Liver (tissue), 9 donors: ENCODE measurements around the gene PKP3. TPM values are rescaled to one million over a fixed set of nuclear protein-coding genes. Genes with fewer than 3 reads are reported as not detected.

ENCODE experiments used
- DNase-seq: peaks from one replicate; pipeline ENCODE4 v3.0.0-alpha.2; 2017; ENCODE audit warnings: low spot score
- H3K27ac ChIP-seq, 2 donors: one replicate each; pipeline ENCODE4 v1.7.0; 2013; ENCODE audit warnings: inconsistent platforms in 2 of 2, low read length in 2 of 2, control low read depth in 1 of 2, low read depth in 1 of 2, mild to moderate bottlenecking in 1 of 2
- H3K27me3 ChIP-seq, 4 donors: one replicate each; pipeline versions ENCODE4 v1.6.1 to v1.7.0; 2013; ENCODE audit warnings: low read length in 3 of 4, inconsistent platforms in 1 of 4, mild to moderate bottlenecking in 1 of 4, moderate library complexity in 1 of 4; ENCODE audit not compliant: control insufficient read depth in 4 of 4, insufficient read depth in 4 of 4
- H3K36me3 ChIP-seq, 4 donors: one replicate each; pipeline versions ENCODE4 v1.6.1 to v1.7.0; 2013; ENCODE audit warnings: low read length in 3 of 4, mild to moderate bottlenecking in 3 of 4, low read depth in 1 of 4, moderate library complexity in 1 of 4; ENCODE audit not compliant: control insufficient read depth in 4 of 4, insufficient read depth in 3 of 4
- H3K4me1 ChIP-seq, 4 donors: one replicate each; pipeline versions ENCODE4 v1.6.1 to v1.7.0; 2013; ENCODE audit warnings: low read length in 3 of 4, mild to moderate bottlenecking in 3 of 4, moderate library complexity in 1 of 4; ENCODE audit not compliant: control insufficient read depth in 4 of 4, insufficient read depth in 4 of 4
- H3K4me3 ChIP-seq, 3 donors: one replicate each; pipeline versions ENCODE4 v1.6.1 to v1.7.0; 2013; ENCODE audit warnings: low read length in 3 of 3, control low read depth in 1 of 3, low read depth in 1 of 3, mild to moderate bottlenecking in 1 of 3
- H3K9ac ChIP-seq, 2 donors: one replicate each; pipeline ENCODE4 v1.7.0; 2013; ENCODE audit warnings: low read length in 2 of 2, mild to moderate bottlenecking in 2 of 2, moderate library complexity in 2 of 2, control low read depth in 1 of 2, low read depth in 1 of 2
- H3K9me3 ChIP-seq, 4 donors: one replicate each; pipeline versions ENCODE4 v1.6.1 to v1.7.0; 2013; ENCODE audit warnings: low read length in 3 of 4; ENCODE audit not compliant: control insufficient read depth in 4 of 4
- EGR1 ChIP-seq, 2 donors: IDR thresholded peaks; 2 replicates each; pipeline ENCODE4 v1.6.1; 2016 to 2018; ENCODE audit warnings: antibody characterized with exemption in 2 of 2, low read depth in 2 of 2
- FOXA1 ChIP-seq: IDR thresholded peaks from 2 replicates; pipeline ENCODE4 v1.6.1; 2016; ENCODE audit warnings: antibody characterized with exemption
- GABPA ChIP-seq, 2 donors: IDR thresholded peaks in 1 of 2; conservative IDR thresholded peaks in 1 of 2; 2 replicates each; pipeline ENCODE4 v1.6.1; 2016; ENCODE audit warnings: antibody characterized with exemption in 2 of 2, mild to moderate bottlenecking in 1 of 2, moderate library complexity in 1 of 2
- HNF4G ChIP-seq: IDR thresholded peaks from 2 replicates; pipeline ENCODE4 v1.6.1; 2016; ENCODE audit warnings: antibody characterized with exemption
- NR2F2 ChIP-seq: IDR thresholded peaks from 2 replicates; pipeline ENCODE4 v1.6.1; 2016; ENCODE audit warnings: antibody characterized with exemption
- RAD21 ChIP-seq, 2 donors: IDR thresholded peaks; 2 replicates each; pipeline ENCODE4 v1.6.1; 2016; ENCODE audit warnings: antibody characterized with exemption in 2 of 2, mild to moderate bottlenecking in 2 of 2
- SP1 ChIP-seq: IDR thresholded peaks from 2 replicates; pipeline ENCODE4 v1.6.1; 2018; ENCODE audit warnings: antibody characterized with exemption, mild to moderate bottlenecking
- TAF1 ChIP-seq: conservative IDR thresholded peaks from 2 replicates; pipeline ENCODE4 v1.6.1; 2016; ENCODE audit warnings: antibody characterized with exemption, mild to moderate bottlenecking
- YY1 ChIP-seq: IDR thresholded peaks from 2 replicates; pipeline ENCODE4 v1.6.1; 2016; ENCODE audit warnings: antibody characterized with exemption, mild to moderate bottlenecking
- WGBS: extraction: QIAGEN DNeasy Blood & Tissue Kit; methylation state at CpG from one replicate; pipeline ENCODE4 v1.1.7; 2013; 5-methylcytosine and 5-hydroxymethylcytosine counted together
- polyA plus RNA-seq, 2 donors: library from polyadenylated mRNA; stranded (reverse) in 1 of 2; unstranded in 1 of 2; fragments of 200-250 nt in 1 of 2; fragments of >200 nt in 1 of 2; fragmentation: Nextera tagmentation in 1 of 2; extraction: Ambion mirVana in 1 of 2; gene quantifications; one replicate each; pipeline versions ENCODE4 v1.2.1 to v1.2.3, GENCODE V29; 2013 to 2015
- total RNA-seq, 2 donors: library from RNA; depleted of rRNA; stranded (reverse); fragments of >200 nt; gene quantifications; one replicate each; pipeline ENCODE4 v1.2.3, GENCODE V29; 2014
- TF ChIP-seq, protein P1 (sequence below): IDR thresholded peaks from 2 replicates; pipeline ENCODE4 v1.6.1; 2016; ENCODE audit warnings: antibody characterized with exemption
- TF ChIP-seq, protein P2 (sequence below): IDR thresholded peaks from 2 replicates; pipeline ENCODE4 v1.6.1; 2016; ENCODE audit warnings: antibody characterized with exemption, mild to moderate bottlenecking
- TF ChIP-seq, protein P3 (sequence below): fragments of 150-350 bp; IDR thresholded peaks from 2 replicates; pipeline ENCODE4 v1.5.1; 2017; ENCODE audit warnings: improper control_type of control experiment, low read depth, low read length; ENCODE audit not compliant: missing input control
- donor health status: healthy.
- donor health status: healthy.
- donor health status: healthy.
- donor health status: healthy.
- donor health status: healthy.

PKP3 gene
- total and polyA plus RNA-seq, 4 donors: 0.08 to 0.37 (median 0.25) TPM; not detected in 1

DNA sequence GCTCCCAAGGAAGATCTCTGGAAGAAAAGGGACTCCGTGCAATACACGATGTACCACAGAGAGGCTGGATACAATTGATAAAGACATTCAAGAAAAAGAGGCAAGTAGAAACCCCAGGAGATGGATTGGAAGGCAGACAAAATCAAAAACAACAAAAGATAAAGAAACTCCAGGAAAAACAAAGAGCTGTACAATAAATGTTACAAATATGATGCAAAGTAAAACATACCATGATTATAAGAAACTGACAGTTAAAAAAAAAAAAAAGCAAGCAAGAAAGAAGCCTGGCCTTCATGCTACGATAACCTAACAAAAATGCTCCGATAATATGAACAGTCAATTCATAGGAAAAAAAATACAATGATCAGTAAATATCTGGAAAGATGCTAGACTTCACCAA is 31.3 kb downstream of the PKP3 start:
- H3K4me1 ChIP-seq: peaks cover 0 to 1% (median 0%) of the 10 kb centered on the region in 4 donors
- no peak overlapping the region for H3K9ac ChIP-seq
- no peaks in the 10 kb centered on the region for H3K9me3 ChIP-seq
- peaks cover 0 to 3% (median 0%) of the 10 kb centered on the region in 4 donors for H3K27me3 ChIP-seq
- no peak overlapping the region for H3K4me3 ChIP-seq
- no peaks in the 10 kb centered on the region for H3K36me3 ChIP-seq
- WGBS: 70% methylated on average over 4 of the region's 4 CpGs
- DNase-seq: no peak
- TF ChIP-seq EGR1 (IDR thresholded peaks at IDR 0.05; ENCODE audit: low read depth in 2 of 2) (no peak), FOXA1 (no peak), TAF1 (no peak), RAD21 (IDR thresholded peaks at IDR 0.05) (no peak), GABPA (IDR thresholded peaks at IDR 0.05 in 1 of 2, conservative IDR thresholded peaks at IDR 0.05 in 1 of 2) (no peak), YY1 (no peak), HNF4G (no peak), NR2F2 (no peak)
- TF ChIP-seq, protein P1, sequence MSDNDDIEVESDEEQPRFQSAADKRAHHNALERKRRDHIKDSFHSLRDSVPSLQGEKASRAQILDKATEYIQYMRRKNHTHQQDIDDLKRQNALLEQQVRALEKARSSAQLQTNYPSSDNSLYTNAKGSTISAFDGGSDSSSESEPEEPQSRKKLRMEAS: no peak
- TF ChIP-seq, protein P2, sequence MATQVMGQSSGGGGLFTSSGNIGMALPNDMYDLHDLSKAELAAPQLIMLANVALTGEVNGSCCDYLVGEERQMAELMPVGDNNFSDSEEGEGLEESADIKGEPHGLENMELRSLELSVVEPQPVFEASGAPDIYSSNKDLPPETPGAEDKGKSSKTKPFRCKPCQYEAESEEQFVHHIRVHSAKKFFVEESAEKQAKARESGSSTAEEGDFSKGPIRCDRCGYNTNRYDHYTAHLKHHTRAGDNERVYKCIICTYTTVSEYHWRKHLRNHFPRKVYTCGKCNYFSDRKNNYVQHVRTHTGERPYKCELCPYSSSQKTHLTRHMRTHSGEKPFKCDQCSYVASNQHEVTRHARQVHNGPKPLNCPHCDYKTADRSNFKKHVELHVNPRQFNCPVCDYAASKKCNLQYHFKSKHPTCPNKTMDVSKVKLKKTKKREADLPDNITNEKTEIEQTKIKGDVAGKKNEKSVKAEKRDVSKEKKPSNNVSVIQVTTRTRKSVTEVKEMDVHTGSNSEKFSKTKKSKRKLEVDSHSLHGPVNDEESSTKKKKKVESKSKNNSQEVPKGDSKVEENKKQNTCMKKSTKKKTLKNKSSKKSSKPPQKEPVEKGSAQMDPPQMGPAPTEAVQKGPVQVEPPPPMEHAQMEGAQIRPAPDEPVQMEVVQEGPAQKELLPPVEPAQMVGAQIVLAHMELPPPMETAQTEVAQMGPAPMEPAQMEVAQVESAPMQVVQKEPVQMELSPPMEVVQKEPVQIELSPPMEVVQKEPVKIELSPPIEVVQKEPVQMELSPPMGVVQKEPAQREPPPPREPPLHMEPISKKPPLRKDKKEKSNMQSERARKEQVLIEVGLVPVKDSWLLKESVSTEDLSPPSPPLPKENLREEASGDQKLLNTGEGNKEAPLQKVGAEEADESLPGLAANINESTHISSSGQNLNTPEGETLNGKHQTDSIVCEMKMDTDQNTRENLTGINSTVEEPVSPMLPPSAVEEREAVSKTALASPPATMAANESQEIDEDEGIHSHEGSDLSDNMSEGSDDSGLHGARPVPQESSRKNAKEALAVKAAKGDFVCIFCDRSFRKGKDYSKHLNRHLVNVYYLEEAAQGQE: no peak
- TF ChIP-seq, protein P3, sequence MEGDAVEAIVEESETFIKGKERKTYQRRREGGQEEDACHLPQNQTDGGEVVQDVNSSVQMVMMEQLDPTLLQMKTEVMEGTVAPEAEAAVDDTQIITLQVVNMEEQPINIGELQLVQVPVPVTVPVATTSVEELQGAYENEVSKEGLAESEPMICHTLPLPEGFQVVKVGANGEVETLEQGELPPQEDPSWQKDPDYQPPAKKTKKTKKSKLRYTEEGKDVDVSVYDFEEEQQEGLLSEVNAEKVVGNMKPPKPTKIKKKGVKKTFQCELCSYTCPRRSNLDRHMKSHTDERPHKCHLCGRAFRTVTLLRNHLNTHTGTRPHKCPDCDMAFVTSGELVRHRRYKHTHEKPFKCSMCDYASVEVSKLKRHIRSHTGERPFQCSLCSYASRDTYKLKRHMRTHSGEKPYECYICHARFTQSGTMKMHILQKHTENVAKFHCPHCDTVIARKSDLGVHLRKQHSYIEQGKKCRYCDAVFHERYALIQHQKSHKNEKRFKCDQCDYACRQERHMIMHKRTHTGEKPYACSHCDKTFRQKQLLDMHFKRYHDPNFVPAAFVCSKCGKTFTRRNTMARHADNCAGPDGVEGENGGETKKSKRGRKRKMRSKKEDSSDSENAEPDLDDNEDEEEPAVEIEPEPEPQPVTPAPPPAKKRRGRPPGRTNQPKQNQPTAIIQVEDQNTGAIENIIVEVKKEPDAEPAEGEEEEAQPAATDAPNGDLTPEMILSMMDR: no peak
- no peak overlapping the region for H3K27ac ChIP-seq

DNA sequence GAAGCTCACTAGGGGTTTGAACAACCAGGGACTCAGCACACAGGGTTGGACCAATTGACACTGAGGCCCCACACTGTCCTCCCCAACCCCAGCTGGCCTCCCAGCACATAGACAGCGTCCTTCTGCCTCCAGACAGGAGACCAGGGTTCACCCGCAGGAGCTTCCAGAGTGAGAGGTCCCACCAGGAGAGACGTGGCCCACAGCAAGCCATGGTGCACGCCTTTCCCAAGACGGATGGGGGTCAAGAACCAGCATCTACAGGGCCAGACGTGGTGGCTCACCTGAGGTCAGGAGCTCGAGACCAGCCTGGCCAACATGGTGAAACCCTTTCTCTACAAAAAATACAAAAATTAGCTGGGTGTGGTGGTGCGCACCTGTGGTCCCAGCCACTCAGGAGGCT is 32.8 kb downstream of the PKP3 start:
- H3K4me1 ChIP-seq: no peaks in the 10 kb centered on the region
- DNase-seq: no peak
- WGBS: 89% methylated on average over 8 of the region's 8 CpGs
- H3K9me3 ChIP-seq: no peaks in the 10 kb centered on the region
- no peak for TF ChIP-seq HNF4G
- H3K27ac ChIP-seq: no peak overlapping the region
- H3K36me3 ChIP-seq: no peaks in the 10 kb centered on the region
- H3K27me3 ChIP-seq: peaks cover 0 to 3% (median 0%) of the 10 kb centered on the region in 4 donors
- H3K4me3 ChIP-seq: no peak overlapping the region
- H3K9ac ChIP-seq: no peak overlapping the region

DNA sequence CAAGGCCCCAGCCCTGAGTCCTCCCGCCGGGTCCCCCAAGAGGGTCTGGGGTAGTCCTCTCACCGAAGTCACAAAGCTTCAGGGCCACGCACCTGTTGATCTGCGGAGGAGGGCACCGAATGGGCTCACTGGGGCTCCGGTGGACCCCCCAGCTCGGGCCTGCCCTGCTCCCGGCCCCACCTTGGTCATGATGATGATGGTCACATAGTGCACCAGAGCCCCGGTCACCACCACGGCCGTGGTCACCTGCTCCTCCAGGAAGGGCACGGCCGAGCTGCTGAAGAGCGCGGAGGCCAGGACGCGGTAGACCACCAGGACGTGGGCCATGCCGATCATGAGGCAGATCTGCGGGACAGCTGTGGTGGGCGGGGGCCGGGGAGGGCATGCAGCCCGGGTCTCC is 34.3 kb downstream of the PKP3 start:
- DNase-seq: no peak
- no peaks in the 10 kb centered on the region for H3K36me3 ChIP-seq
- no peak overlapping the region for H3K27ac ChIP-seq
- no peak for TF ChIP-seq EGR1 (IDR thresholded peaks at IDR 0.05; ENCODE audit: low read depth in 2 of 2)
- no peak for TF ChIP-seq FOXA1
- no peak for TF ChIP-seq TAF1
- TF ChIP-seq SP1: no peak
- peaks cover 0 to 3% (median 0%) of the 10 kb centered on the region in 4 donors for H3K27me3 ChIP-seq
- no peaks in the 10 kb centered on the region for H3K9me3 ChIP-seq
- H3K9ac ChIP-seq: no peak overlapping the region
- no peak overlapping the region for H3K4me3 ChIP-seq
- H3K4me1 ChIP-seq: no peaks in the 10 kb centered on the region
- WGBS: 95% methylated on average over 24 of the region's 24 CpGs
